SKM-1 (cell line): ENCODE data around the gene HERC3.

ENCODE experiments used
- DNase-seq: peaks from one replicate; lab custom pipeline; 2025; ENCODE audit not compliant: unreplicated experiment; lab: John Stamatoyannopoulos, UW

HERC3 gene

GRCh38 chr4:88591787-88592599, at the start of gene HERC3:
Gene HERC3, plus strand, starts transcription at chr4:88592480. Its CDS starts 13,344 bp downstream, at chr4:88605824.
- peak; percentile 88 for DNase-seq

- DNase-seq = no peak
Observed at GRCh38 chr4:88549815-88550214, 42.5 kb upstream of the HERC3 start.

- no peak for DNase-seq
Observed at GRCh38 chr4:88567591-88567990, 24.7 kb upstream of the HERC3 start.

GRCh38 chr4:88570001-88570400, 22.3 kb upstream of the HERC3 start:
- DNase-seq = no peak

- no peak for DNase-seq
Observed at GRCh38 chr4:88573276-88573980, 18.9 kb upstream of the HERC3 start.

- DNase-seq = no peak
Observed at GRCh38 chr4:88573995-88574394, 18.3 kb upstream of the HERC3 start.

GRCh38 chr4:88575186-88575585, 17.1 kb upstream of the HERC3 start:
- DNase-seq = no peak

GRCh38 chr4:88582493-88582892, 9.8 kb upstream of the HERC3 start:
- DNase-seq = no peak

- no peak for DNase-seq
Observed at GRCh38 chr4:88583631-88584470, 8.4 kb upstream of the HERC3 start.

GRCh38 chr4:88584471-88584900, 7.8 kb upstream of the HERC3 start:
- DNase-seq = no peak

GRCh38 chr4:88585917-88586316, 6.4 kb upstream of the HERC3 start:
- DNase-seq = no peak

GRCh38 chr4:88587306-88587705, 5.0 kb upstream of the HERC3 start:
- no peak for DNase-seq

- peak; percentile 66 for DNase-seq
Observed at GRCh38 chr4:88592600-88593448, 544 bp downstream of the HERC3 start.

GRCh38 chr4:88597970-88598660, 5.8 kb downstream of the HERC3 start:
- DNase-seq = no peak

- DNase-seq = no peak
Observed at GRCh38 chr4:88599298-88599697, 7.0 kb downstream of the HERC3 start.

- DNase-seq = no peak
Observed at GRCh38 chr4:88599714-88600113, 7.4 kb downstream of the HERC3 start.

GRCh38 chr4:88600176-88600838, 8.0 kb downstream of the HERC3 start:
- no peak for DNase-seq

GRCh38 chr4:88604978-88605678, 12.8 kb downstream of the HERC3 start:
- DNase-seq = no peak

GRCh38 chr4:88605736-88606135, 13.5 kb downstream of the HERC3 start:
- no peak for DNase-seq
